Transverse colon (tissue), 4 donors: Measurements from ENCODE around the gene UBN1.

Experiments
- CTCF ChIP-seq, 5 experiments: fragments of 200-600 bp in 3 of 5; fragments of 450-650 bp in 2 of 5; sonication (generic) in 3 of 5; IDR thresholded peaks; 1 replicate in 2 of 5; 2 replicates in 3 of 5; pipeline ENCODE4 v1.5.1; 2016 to 2017; ENCODE audit warnings: antibody characterized with exemption in 5 of 5, inconsistent platforms in 3 of 5, mild to moderate bottlenecking in 2 of 5, moderate library complexity in 1 of 5
- POLR2AphosphoS5 ChIP-seq, 3 donors: sonication (generic); formaldehyde crosslinking; IDR thresholded peaks; one replicate each; pipeline ENCODE4 v1.6.1; 2016; ENCODE audit warnings: antibody characterized with exemption in 3 of 3

GRCh38 chr16:4880006-4880580 is 32.8 kb downstream of the UBN1 start:
- TF ChIP-seq POLR2AphosphoS5 (IDR thresholded peaks at IDR 0.05) (no peak), CTCF (IDR thresholded peaks at IDR 0.05) (no peak)
